ENCODE measurements around the gene ZFAND5.

ZFAND5 gene

GRCh38 chr9:72322259-72322658 lies 42.7 kb downstream of the ZFAND5 start:
- no peak for DNase-seq

- no peak for DNase-seq
Measured at GRCh38 chr9:72315510-72316311, 49.3 kb downstream of the ZFAND5 start.

DNA sequence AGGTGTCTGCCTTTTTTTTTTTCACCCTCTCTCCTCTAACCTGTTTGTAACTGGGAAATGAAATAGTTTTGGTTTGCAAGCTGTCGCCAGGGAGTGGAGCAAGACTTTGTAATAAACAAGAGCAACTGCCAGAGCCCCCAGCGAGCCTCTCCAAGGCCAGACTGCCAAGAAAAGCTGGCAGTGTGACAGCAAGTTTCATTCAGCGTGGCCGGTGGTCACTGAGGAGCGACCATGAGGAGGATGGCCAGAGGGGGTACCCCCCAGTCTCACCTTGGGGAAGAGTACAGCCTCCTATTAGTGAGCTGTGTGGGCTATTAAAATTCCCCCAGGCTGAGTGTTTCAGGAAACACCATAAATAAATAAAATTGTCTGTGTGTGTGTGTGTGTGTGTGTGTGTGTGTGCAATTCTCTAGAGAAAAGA lies 49.9 kb downstream of the ZFAND5 start:
- DNase-seq: no peak

GRCh38 chr9:72313507-72313906 lies 51.5 kb downstream of the ZFAND5 start:
- no peak for DNase-seq

GRCh38 chr9:72312386-72312987 lies 52.5 kb downstream of the ZFAND5 start:
- DNase-seq: no peak

GRCh38 chr9:72309364-72310133 lies 55.5 kb downstream of the ZFAND5 start:
- DNase-seq: no peak

GRCh38 chr9:72306761-72307160 lies 58.2 kb downstream of the ZFAND5 start:
- DNase-seq: no peak

- no peak for DNase-seq
Measured at GRCh38 chr9:72305707-72306106, 59.3 kb downstream of the ZFAND5 start.

- peak; percentile 28 for DNase-seq
Measured at GRCh38 chr9:72305102-72305546, 59.9 kb downstream of the ZFAND5 start.

GRCh38 chr9:72304538-72304937 lies 60.5 kb downstream of the ZFAND5 start:
- DNase-seq: no peak

Measured in CD4-positive, alpha-beta T cell treated with Interleukin-10 for 1 hour (primary cell).